B cell (primary cell): ENCODE measurements around the gene ARHGAP18.

Source experiments
- CTCF ChIP-seq: fragments of 200-600 bp; IDR thresholded peaks from one replicate; pipeline ENCODE4 v1.8.0; 2022; ENCODE audit warnings: antibody characterized with exemption, mild to moderate bottlenecking
- EZH2 ChIP-seq: IDR thresholded peaks from 2 replicates; pipeline ENCODE4 v1.6.1; 2012; ENCODE audit warnings: borderline replicate concordance, low read depth, mild to moderate bottlenecking, moderate library complexity, low read length; ENCODE audit not compliant: insufficient read depth, poor library complexity, severe bottlenecking

GRCh38 chr6:129698430-129698829, 11.5 kb downstream of the ARHGAP18 start:
- TF ChIP-seq EZH2 (no peak), CTCF (no peak)
